AG04450 (cell line): Measurements from ENCODE around the gene PRR3. TPM values are rescaled to one million over a fixed set of nuclear protein-coding genes. Genes with fewer than 3 reads are reported as not detected.
A peak's percentile ranks its signal among the peaks of the same experiment; 100 is the strongest.

Source experiments
- CTCF ChIA-PET: fragments of 300-600, 350-600 bp; formaldehyde crosslinking; extraction: SDS; loops from one replicate; lab custom pipeline; 2022; ENCODE audit warnings: antibody characterized with exemption, inconsistent platforms; lab: Charles Lee
- POLR2A ChIA-PET: fragments of 350-600 bp; formaldehyde crosslinking; extraction: SDS; loops from one replicate; lab custom pipeline; 2021; ENCODE audit warnings: antibody characterized with exemption, inconsistent platforms; lab: Yijun Ruan, JAX
- DNase-seq: peaks from one replicate; pipeline ENCODE4 v3.0.0-alpha.2; 2011; ENCODE audit warnings: low read depth, low spot score
- H3K27ac ChIP-seq: one replicate; pipeline ENCODE4 v1.5.1; 2012; ENCODE audit warnings: low read depth, low read length, control low read depth
- H3K27me3 ChIP-seq: one replicate; pipeline ENCODE4 v1.6.0; 2012; ENCODE audit warnings: low read length; ENCODE audit not compliant: control insufficient read depth, insufficient read depth
- H3K4me3 ChIP-seq: 2 replicates; pipeline ENCODE4 v1.5.1; 2011; ENCODE audit warnings: mild to moderate bottlenecking, low read depth, low read length, control low read depth
- H3K9me3 ChIP-seq: 2 replicates; pipeline ENCODE4 v1.5.1; 2012; ENCODE audit warnings: low read length; ENCODE audit not compliant: control insufficient read depth, insufficient read depth
- CTCF ChIP-seq: IDR thresholded peaks from 2 replicates; pipeline ENCODE4 v1.5.1; 2011; ENCODE audit warnings: low read depth, low read length, control low read depth, inconsistent platforms
- polyA plus RNA-seq: library from polyadenylated mRNA; depleted of rRNA; stranded (reverse); fragments of >200 nt; gene quantifications from 2 replicates; pipeline ENCODE4 v1.2.3, GENCODE V29; 2011; rRNA removed
- small RNA-seq: library from RNA; depleted of rRNA; stranded (forward); fragments of <200 nt; gene quantifications from one replicate; pipeline ENCODE3, GENCODE V24; 2012; ENCODE audit warnings: low read depth; ENCODE audit not compliant: insufficient read length

The PRR3 gene
- polyA plus RNA-seq, 1 experiment, result 26.8 TPM

GRCh38 chr6:30611150-30611855 lies 54.2 kb downstream of the PRR3 start:
- ChIA-PET CTCF (interaction anchor here (0.6 to 3.3 kb wide), 7 partner anchors 14 to 129 kb away, joined by 3 to 28 read pairs (median 6); partner anchors contain the start of gene DHX16), POLR2A (interaction anchor here (1.5 to 1.6 kb wide), 2 partner anchors 11 to 21 kb away, joined by 3 to 7 read pairs; no protein-coding TSS in a partner anchor)
- Histone ChIP-seq H3K27me3 (no peaks in the 10 kb centered on the region), H3K27ac (no peak overlapping the region), H3K9me3 (no peaks in the 10 kb centered on the region), H3K4me3 (no peak overlapping the region)
- no peak for DNase-seq
- no peak for TF ChIP-seq CTCF

DNA sequence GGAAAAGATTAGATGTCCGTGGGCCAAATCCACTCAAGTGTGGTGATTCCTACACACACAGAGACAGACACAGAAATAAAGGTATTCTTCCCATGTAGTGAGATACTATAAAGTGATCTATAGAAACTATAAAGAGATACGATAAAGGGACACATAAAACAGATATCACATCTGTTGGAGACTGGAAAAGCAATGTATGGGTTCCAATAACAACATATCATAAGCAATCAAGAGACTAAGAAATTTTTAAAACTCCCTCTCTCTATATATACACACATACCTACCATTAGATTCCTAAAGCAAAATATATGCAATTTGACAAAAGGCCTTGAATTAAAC lies 54.7 kb downstream of the PRR3 start:
- Histone ChIP-seq H3K27ac (no peak overlapping the region), H3K4me3 (no peak overlapping the region), H3K9me3 (no peaks in the 10 kb centered on the region), H3K27me3 (no peaks in the 10 kb centered on the region)
- CTCF ChIA-PET, result interaction anchor here (1.9 to 3.3 kb wide), 3 partner anchors 15 to 130 kb away, joined by 6 to 28 read pairs (median 18); no protein-coding TSS in a partner anchor
- TF ChIP-seq CTCF, result no peak
- POLR2A ChIA-PET, result interaction anchor here (0.8 to 4.7 kb wide), 4 partner anchors 13 to 130 kb away, joined by 3 to 69 read pairs (median 8); partner anchors contain the start of gene ABCF1
- no peak for DNase-seq

- ChIA-PET CTCF (interaction anchor here (0.9 to 3.3 kb wide), 4 partner anchors 15 to 130 kb away, joined by 3 to 28 read pairs (median 12); no protein-coding TSS in a partner anchor), POLR2A (interaction anchor here (0.8 to 4.7 kb wide), 7 partner anchors 8 to 130 kb away, joined by 3 to 69 read pairs (median 6); partner anchors contain the start of genes ABCF1, C6orf136 and MDC1)
- DNase-seq, result no peak
Measured at GRCh38 chr6:30612213-30612612, 55.1 kb downstream of the PRR3 start.

DNA sequence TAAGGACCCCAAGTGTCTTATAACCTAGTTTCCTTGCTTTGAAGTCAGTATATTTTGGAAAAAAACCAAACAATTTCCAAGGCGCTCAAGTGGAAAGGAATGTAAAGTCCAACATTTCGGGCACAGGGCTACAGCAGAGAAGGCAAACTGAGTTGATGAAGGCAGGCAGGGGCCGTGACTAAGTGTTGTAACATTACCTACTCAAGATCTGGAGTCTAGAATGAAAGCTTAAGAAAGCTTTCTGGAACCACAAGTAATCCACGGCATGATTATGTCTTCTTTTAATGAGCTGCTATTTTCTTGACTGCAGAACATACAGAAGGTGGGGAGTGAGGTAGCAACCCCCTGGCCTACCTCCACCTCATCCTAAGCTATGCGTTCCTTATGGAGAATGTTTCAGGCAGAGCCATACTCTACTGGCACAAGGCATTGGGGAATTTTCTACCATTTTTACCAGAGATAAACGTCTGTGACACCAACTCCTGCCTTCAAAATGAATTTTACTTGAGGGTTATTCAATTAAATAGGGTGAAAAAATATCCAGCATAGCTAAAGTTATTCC lies 55.7 kb downstream of the PRR3 start:
- Histone ChIP-seq H3K27me3 (no peaks in the 10 kb centered on the region), H3K4me3 (no peak overlapping the region), H3K9me3 (no peaks in the 10 kb centered on the region), H3K27ac (no peak overlapping the region)
- POLR2A ChIA-PET, result interaction anchor here (0.6 to 4.7 kb wide), 9 partner anchors 9 to 131 kb away, joined by 3 to 69 read pairs (median 5); partner anchors contain the start of genes ABCF1, C6orf136, MDC1 and PRR3
- no peak for TF ChIP-seq CTCF
- CTCF ChIA-PET, result interaction anchor here (0.9 to 3.3 kb wide), 4 partner anchors 16 to 131 kb away, joined by 3 to 28 read pairs (median 12); no protein-coding TSS in a partner anchor
- DNase-seq, result no peak

More at GRCh38 chr6:30612213-30612612, 55.1 kb downstream of the PRR3 start:
- H3K4me3 ChIP-seq, result no peak overlapping the region
- no peaks in the 10 kb centered on the region for H3K9me3 ChIP-seq
- no peak overlapping the region for H3K27ac ChIP-seq
- peak; percentile 52 for TF ChIP-seq CTCF
- no peaks in the 10 kb centered on the region for H3K27me3 ChIP-seq

Small RNA genes lying within 50 kb of the gene (small RNA-seq; reads per million reads assigned to genes)
- not detected for gene MIR877

Other genes with a start within 250 kb of the PRR3 start
- 6.3 and 6.7 TPM in 2 replicates for gene TRIM39, start 230.4 kb upstream of the PRR3 start, polyA plus RNA-seq
- 18.9 and 19.7 TPM in 2 replicates for gene RPP21, start 212.1 kb upstream of the PRR3 start, polyA plus RNA-seq
- 127 and 136 TPM in 2 replicates for gene HLA-E, start 67.8 kb upstream of the PRR3 start, polyA plus RNA-seq
- gene GNL1, start 806 bp upstream of the PRR3 start, polyA plus RNA-seq, result 41.7 and 50.0 TPM in 2 replicates
- gene ABCF1, start 14.1 kb downstream of the PRR3 start, polyA plus RNA-seq, result 32.3 and 38.7 TPM in 2 replicates
- 32.9 and 43.2 TPM in 2 replicates for gene PPP1R10, start 59.9 kb downstream of the PRR3 start, polyA plus RNA-seq
- 56.6 and 59.8 TPM in 2 replicates for gene MRPS18B, start 60.5 kb downstream of the PRR3 start, polyA plus RNA-seq
- gene ATAT1, start 69.6 kb downstream of the PRR3 start, polyA plus RNA-seq, result 10.8 and 13.1 TPM in 2 replicates
- 5.1 and 5.5 TPM in 2 replicates for gene C6orf136, start 89.8 kb downstream of the PRR3 start, polyA plus RNA-seq
- 27.6 and 31.9 TPM in 2 replicates for gene DHX16, start 115.7 kb downstream of the PRR3 start, polyA plus RNA-seq
- gene PPP1R18, start 129.3 kb downstream of the PRR3 start, polyA plus RNA-seq, result 83.2 and 89.6 TPM in 2 replicates
- 14.6 and 17.4 TPM in 2 replicates for gene NRM, start 133.7 kb downstream of the PRR3 start, polyA plus RNA-seq
- gene MDC1, start 160.0 kb downstream of the PRR3 start, polyA plus RNA-seq, result 4.1 and 6.8 TPM in 2 replicates
- 1,457 and 1,715 TPM in 2 replicates for gene TUBB, start 163.1 kb downstream of the PRR3 start, polyA plus RNA-seq
- gene FLOT1, start 185.4 kb downstream of the PRR3 start, polyA plus RNA-seq, result 155 and 156 TPM in 2 replicates
- 85.2 and 98.7 TPM in 2 replicates for gene IER3, start 187.3 kb downstream of the PRR3 start, polyA plus RNA-seq